Smooth muscle cell (in vitro differentiated cells): ENCODE measurements around the gene COL24A1. TPM values are rescaled to one million over a fixed set of nuclear protein-coding genes. Genes with fewer than 3 reads are reported as not detected.

ENCODE experiments used
- DNase-seq: peaks from one replicate; lab custom pipeline; 2025; ENCODE audit not compliant: unreplicated experiment; lab: John Stamatoyannopoulos, UW
- H2AFZ ChIP-seq: fragments of 200-600 bp; sonication (generic); 2 replicates; pipeline ENCODE4 v1.6.0; 2016; ENCODE audit warnings: antibody characterized with exemption, low read depth, mild to moderate bottlenecking
- H3F3A ChIP-seq: fragments of 200-600 bp; sonication (generic); 2 replicates; pipeline ENCODE4 v1.6.0; 2017; ENCODE audit warnings: antibody characterized with exemption, low read depth
- H3K27ac ChIP-seq: fragments of 200-600 bp; sonication (generic); 2 replicates; pipeline ENCODE4 v1.5.1; 2016; ENCODE audit warnings: low read depth, mild to moderate bottlenecking
- H3K27me3 ChIP-seq: fragments of 200-600 bp; sonication (generic); 2 replicates; pipeline ENCODE4 v1.6.1; 2016; ENCODE audit warnings: low read depth, mild to moderate bottlenecking
- H3K36me3 ChIP-seq: fragments of 200-600 bp; sonication (generic); 2 replicates; pipeline ENCODE4 v1.5.1; 2016; ENCODE audit warnings: low read depth
- H3K4me1 ChIP-seq: fragments of 200-600 bp; sonication (generic); 2 replicates; pipeline ENCODE4 v1.5.1; 2016; ENCODE audit warnings: low read depth
- H3K4me2 ChIP-seq: fragments of 200-600 bp; sonication (generic); 2 replicates; pipeline ENCODE4 v1.6.0; 2016; ENCODE audit warnings: mild to moderate bottlenecking
- H3K4me3 ChIP-seq: fragments of 200-600 bp; sonication (generic); 2 replicates; pipeline ENCODE4 v1.5.1; 2016; ENCODE audit warnings: mild to moderate bottlenecking
- H3K79me2 ChIP-seq: fragments of 200-600 bp; sonication (generic); 2 replicates; pipeline ENCODE4 v1.6.0; 2016; ENCODE audit warnings: low read depth, mild to moderate bottlenecking
- H3K9ac ChIP-seq: fragments of 200-600 bp; sonication (generic); 2 replicates; pipeline ENCODE4 v1.6.0; 2016; ENCODE audit warnings: low read depth
- H3K9me3 ChIP-seq: fragments of 200-600 bp; sonication (generic); replicated peaks from 2 replicates; pipeline ENCODE4 v1.5.1; 2016; ENCODE audit warnings: low read depth
- H4K20me1 ChIP-seq: fragments of 200-600 bp; sonication (generic); 2 replicates; pipeline ENCODE4 v1.6.0; 2016; ENCODE audit warnings: low read depth
- CTCF ChIP-seq: fragments of 200-600 bp; sonication (generic); IDR thresholded peaks from 2 replicates; pipeline ENCODE4 v1.5.1; 2017; ENCODE audit warnings: borderline replicate concordance, mild to moderate bottlenecking, antibody characterized with exemption; ENCODE audit not compliant: insufficient read depth, poor library complexity, severe bottlenecking
- WGBS: methylation state at CpG from one replicate; pipeline ENCODE4 v1.1.7; 2016; ENCODE audit warnings: low lambda C conversion rate; 5-methylcytosine and 5-hydroxymethylcytosine counted together
- polyA plus RNA-seq: library from polyadenylated mRNA; unstranded; fragments of >200 nt; fragmentation: Nextera tagmentation; extraction: Ambion mirVana; gene quantifications from 2 replicates; pipeline ENCODE4 v1.2.1, GENCODE V29; 2016
- total RNA-seq: library from RNA; depleted of rRNA; stranded (reverse); fragments of >200 nt; gene quantifications from 2 replicates; pipeline ENCODE4 v1.2.3, GENCODE V29; 2014

Gene COL24A1
- total and polyA plus RNA-seq, 2 experiments from 2014 or later, result 1.5 to 3.2 TPM

GRCh38 chr1:85935234-85935633 lies 221.3 kb downstream of the COL24A1 start:
- 80% methylated on average over 2 of the region's 2 CpGs for WGBS
- H3K79me2 ChIP-seq, result no peaks in the 10 kb centered on the region
- DNase-seq, result no peak
- peak overlapping the region; percentile 4 for H3K27ac ChIP-seq
- no peak overlapping the region for H3K9ac ChIP-seq
- no peak overlapping the region for H3K4me2 ChIP-seq
- TF ChIP-seq CTCF, result no peak
- H3K36me3 ChIP-seq, result no peaks in the 10 kb centered on the region
- no peaks in the 10 kb centered on the region for H3K27me3 ChIP-seq
- no peaks in the 10 kb centered on the region for H3K9me3 ChIP-seq
- H3F3A ChIP-seq, result no peaks in the 10 kb centered on the region
- no peak overlapping the region for H2AFZ ChIP-seq
- H4K20me1 ChIP-seq, result no peaks in the 10 kb centered on the region
- H3K4me3 ChIP-seq, result no peak overlapping the region
- H3K4me1 ChIP-seq, result no peaks in the 10 kb centered on the region

GRCh38 chr1:85934516-85934915 lies 222.1 kb downstream of the COL24A1 start:
- Histone ChIP-seq H3F3A (no peaks in the 10 kb centered on the region), H4K20me1 (no peaks in the 10 kb centered on the region), H3K79me2 (no peaks in the 10 kb centered on the region), H3K27me3 (no peaks in the 10 kb centered on the region), H3K4me3 (no peak overlapping the region), H3K36me3 (no peaks in the 10 kb centered on the region), H3K27ac (peak overlapping the region; percentile 4), H2AFZ (no peak overlapping the region), H3K9me3 (no peaks in the 10 kb centered on the region), H3K9ac (no peak overlapping the region), H3K4me1 (no peaks in the 10 kb centered on the region), H3K4me2 (no peak overlapping the region)
- TF ChIP-seq CTCF, result no peak
- no peak for DNase-seq

GRCh38 chr1:85933961-85934360 lies 222.6 kb downstream of the COL24A1 start:
- TF ChIP-seq CTCF, result no peak
- H4K20me1 ChIP-seq, result no peaks in the 10 kb centered on the region
- no peak overlapping the region for H2AFZ ChIP-seq
- no peaks in the 10 kb centered on the region for H3K4me1 ChIP-seq
- no peaks in the 10 kb centered on the region for H3K36me3 ChIP-seq
- no peak overlapping the region for H3K4me2 ChIP-seq
- H3K79me2 ChIP-seq, result no peaks in the 10 kb centered on the region
- no peak for DNase-seq
- H3K27me3 ChIP-seq, result no peaks in the 10 kb centered on the region
- H3K9me3 ChIP-seq, result no peaks in the 10 kb centered on the region
- no peak overlapping the region for H3K4me3 ChIP-seq
- H3K9ac ChIP-seq, result no peak overlapping the region
- H3F3A ChIP-seq, result no peaks in the 10 kb centered on the region
- H3K27ac ChIP-seq, result no peak overlapping the region

- H3K9me3 ChIP-seq, result no peaks in the 10 kb centered on the region
- H3K4me3 ChIP-seq, result no peak overlapping the region
- no peak overlapping the region for H2AFZ ChIP-seq
- 55% methylated on average over 3 of the region's 3 CpGs for WGBS
- no peaks in the 10 kb centered on the region for H4K20me1 ChIP-seq
- H3K9ac ChIP-seq, result no peak overlapping the region
- no peaks in the 10 kb centered on the region for H3K79me2 ChIP-seq
- peak; percentile 30 for TF ChIP-seq CTCF
- H3K4me1 ChIP-seq, result no peaks in the 10 kb centered on the region
- peaks cover 3% of the 10 kb centered on the region for H3K27me3 ChIP-seq
- H3K36me3 ChIP-seq, result no peaks in the 10 kb centered on the region
- H3F3A ChIP-seq, result no peaks in the 10 kb centered on the region
- no peak overlapping the region for H3K27ac ChIP-seq
- H3K4me2 ChIP-seq, result no peak overlapping the region
- DNase-seq, result no peak
These were observed 244.8 kb downstream of the COL24A1 start for GRCh38 chr1:85911742-85912141.
